Left colon (tissue), 2 donors: Measurements from ENCODE around the gene ZNF521. TPM values are rescaled to one million over a fixed set of nuclear protein-coding genes. Genes with fewer than 3 reads are reported as not detected.

Experiments used
- ATAC-seq: fragments of 200-7000 bp; cut with Tn5 transposase; one replicate; pipeline ENCODE4 v1.9.1; 2020; ENCODE audit warnings: mild to moderate bottlenecking, moderate library complexity
- DNase-seq, 2 donors: peaks; one replicate each; pipeline ENCODE4 v3.0.0-alpha.2; 2020
- intact Hi-C, 2 donors: fragments of 100-400 bp; cut with DNase I in 1 of 2; cut with micrococcal nuclease in 1 of 2; formaldehyde crosslinking; loops; one replicate each; pipeline versions ENCODE4 v1.11.2 to v1.14.0; 2022; cut with DNase I, micrococcal nuclease
- total RNA-seq, 2 donors: library from RNA; stranded (reverse); fragmentation: NEBNext Ultra II Directional; extraction: Animal tissue kit (Norgen Biotek cat#: 25700); gene quantifications; one replicate each; pipeline ENCODE4 v1.2.1, GENCODE V29; 2021
- donor health status: DM: no; HTN: no; CAD: no.
- donor health status: DM: yes; HTN: yes; CAD: no.

The ZNF521 gene
- total RNA-seq, 2 donors from 2014 or later: 2.6 to 6.9 TPM

DNA sequence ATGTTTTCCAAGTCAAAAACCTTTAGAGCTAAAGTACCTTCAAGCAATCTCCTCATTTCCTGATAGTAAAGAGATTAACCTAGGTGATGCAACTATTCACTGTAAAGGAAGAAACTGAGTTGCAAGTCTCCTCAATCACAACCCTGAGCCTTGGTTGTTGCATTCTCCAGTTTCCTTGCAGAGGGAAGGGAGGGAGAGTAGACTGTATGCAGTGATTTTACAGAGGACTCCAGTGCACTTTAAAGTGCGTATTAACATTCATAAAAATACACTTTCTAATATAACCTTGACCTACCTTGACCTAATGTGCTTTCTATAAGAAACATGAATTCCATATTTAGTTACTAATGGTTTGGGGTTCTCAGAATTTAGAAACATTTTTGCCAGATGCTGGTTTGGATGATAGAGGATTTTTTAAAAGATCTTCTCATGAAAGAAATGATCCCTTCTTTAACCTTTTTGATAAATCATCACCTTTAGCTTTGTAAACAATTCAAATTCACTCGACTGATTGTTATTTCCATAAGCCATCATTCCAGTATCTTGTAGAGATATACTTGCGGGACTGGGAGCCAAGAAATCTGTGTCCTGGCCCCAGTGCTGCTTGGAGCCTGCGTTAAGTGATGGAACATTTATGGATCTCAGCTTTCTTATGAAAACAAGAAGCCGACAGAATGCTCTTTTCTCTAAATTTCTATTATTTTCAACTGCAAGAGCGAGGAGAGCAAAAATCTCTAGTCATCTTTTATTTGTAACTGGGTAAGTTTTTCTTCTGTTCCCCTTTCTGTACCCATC is 228.3 kb downstream of the ZNF521 start:
- ATAC-seq (no peak), DNase-seq (no peak)
- intact Hi-C loops: no loop called here

DNA sequence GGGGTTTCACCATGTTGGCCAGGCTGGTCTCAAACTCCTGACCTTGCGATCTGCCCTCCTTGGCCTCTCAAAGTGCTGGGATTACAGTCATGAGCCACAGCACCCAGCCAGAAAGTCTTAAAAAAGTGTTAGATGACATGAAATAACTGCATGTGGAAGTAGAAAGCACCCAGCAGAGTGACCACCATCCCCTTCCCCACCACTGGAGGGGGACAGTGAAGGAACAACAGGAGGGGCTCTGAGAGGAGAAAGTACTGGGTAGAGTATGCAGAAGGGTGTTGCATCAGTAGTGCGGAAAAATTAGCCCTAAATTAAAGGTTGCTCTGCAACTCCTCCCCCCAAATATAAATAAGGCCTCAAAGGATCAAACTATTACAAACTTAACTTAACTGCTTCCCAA is 230.5 kb downstream of the ZNF521 start:
- DNase-seq (no peak), ATAC-seq (no peak)
- intact Hi-C loops: no loop called here

DNA sequence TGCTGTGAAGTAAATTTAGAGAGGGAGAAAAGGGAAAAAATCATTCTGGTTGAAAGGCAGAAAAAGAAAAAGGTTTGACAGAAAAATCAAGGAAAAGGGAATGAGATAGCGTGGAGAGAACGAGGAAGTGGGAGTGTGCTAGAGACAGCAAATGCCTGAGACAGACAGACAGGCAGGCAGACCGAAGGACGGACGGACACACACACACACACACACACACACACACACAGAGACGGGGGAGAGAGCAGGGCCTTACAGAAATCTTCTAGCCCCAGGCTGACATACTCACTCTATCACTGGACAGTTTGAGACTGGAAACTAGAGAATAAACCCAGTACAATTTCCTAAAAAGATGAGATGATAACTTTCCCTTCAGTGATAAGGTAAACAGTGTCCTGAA is 238.4 kb downstream of the ZNF521 start:
- ATAC-seq (no peak), DNase-seq (no peak)
- intact Hi-C loops: no loop called here

DNA sequence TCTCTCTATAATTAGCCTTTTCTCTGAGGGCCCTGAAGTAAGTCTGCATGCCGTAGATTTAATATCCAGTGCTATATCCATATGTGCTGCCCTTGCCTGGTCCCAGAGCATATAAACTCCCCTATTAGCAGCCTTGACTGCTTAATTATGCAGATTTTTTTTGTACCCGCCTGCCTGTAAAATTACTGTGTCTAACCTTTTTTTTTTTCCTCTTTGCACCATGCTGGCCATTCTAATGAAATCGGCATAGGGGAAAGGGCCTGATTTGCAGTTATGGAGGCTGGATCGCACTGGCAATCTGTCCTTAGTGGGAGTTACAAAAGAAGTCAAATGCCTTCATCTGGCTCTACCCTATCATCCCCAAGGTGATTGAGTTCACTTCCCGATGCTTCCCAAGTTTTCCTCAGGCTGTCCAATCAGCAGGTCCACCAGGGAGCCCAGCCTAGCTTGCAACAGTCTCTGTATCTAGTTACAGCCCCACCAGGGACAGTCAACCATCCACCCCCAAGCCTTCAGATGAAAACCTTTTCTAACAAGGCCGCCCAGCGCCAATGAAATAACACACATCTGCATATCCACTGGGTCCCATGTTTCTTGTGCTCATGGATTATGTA is 239.0 kb downstream of the ZNF521 start:
- DNase-seq (no peak), ATAC-seq (no peak)
- intact Hi-C loops: no loop called here

DNA sequence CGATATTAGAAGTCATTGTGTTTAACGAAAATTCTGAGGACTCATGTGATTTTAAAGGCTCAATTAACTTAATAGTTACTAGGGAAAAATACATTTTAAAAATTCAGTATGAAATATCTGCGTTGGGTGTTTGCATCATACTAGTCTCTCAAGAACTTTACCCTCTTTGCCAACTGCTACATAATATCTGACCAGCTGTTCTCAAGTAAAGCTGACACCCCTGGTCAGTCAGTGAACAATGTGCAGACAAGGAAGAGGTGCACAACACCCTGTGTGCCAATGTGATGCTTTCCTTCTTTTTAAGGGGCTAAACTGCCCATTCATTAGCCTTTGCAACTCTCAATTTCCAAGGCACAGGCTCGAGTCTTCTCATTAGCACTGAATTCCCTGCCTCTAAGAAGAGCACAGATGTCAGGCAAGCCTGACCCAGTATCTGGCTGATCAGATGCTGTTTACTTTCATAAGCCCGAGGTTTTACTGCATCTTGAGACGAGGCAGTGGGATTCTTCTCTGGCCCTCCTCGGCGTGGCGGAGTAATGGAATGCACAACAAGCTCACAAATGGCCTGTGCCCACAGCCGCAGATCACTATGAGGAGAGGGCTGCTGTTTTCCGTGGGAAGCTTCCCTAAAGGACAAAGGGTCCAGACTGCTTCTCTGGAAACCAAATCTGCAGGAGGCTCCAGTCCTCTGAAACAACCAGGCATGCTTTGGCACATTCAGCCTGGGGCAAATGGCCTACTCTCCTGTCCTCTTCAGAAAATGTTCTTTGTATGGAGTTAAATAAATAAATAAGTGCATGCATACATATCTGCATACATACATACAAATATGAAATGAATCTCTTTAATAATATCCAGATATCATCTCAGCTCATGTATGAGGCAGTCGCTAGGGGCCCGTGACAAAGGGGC is 240.3 kb downstream of the ZNF521 start:
- no peak for ATAC-seq
- DNase-seq: no peak
- intact Hi-C loops: no loop called here

DNA sequence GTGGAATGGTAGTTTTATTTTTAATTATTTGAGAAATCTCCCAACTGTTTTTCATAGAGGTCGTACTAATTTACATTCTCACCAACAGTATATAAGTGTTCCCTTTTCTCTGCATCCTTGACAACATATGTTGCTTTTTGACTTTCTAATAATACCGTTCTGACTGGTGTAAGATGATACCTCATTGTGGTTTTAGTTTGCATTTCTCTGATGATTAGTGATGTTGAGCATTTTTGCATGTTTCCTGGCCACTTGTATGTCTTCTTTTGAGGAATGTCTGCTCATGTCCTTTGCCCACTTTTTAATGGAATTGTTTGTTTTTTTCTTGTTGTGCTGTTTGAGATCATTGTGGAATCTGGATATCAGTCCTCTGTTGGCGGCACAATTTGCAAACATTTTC is 242.5 kb downstream of the ZNF521 start:
- intact Hi-C loops: no loop called here
- ATAC-seq: no peak

DNA sequence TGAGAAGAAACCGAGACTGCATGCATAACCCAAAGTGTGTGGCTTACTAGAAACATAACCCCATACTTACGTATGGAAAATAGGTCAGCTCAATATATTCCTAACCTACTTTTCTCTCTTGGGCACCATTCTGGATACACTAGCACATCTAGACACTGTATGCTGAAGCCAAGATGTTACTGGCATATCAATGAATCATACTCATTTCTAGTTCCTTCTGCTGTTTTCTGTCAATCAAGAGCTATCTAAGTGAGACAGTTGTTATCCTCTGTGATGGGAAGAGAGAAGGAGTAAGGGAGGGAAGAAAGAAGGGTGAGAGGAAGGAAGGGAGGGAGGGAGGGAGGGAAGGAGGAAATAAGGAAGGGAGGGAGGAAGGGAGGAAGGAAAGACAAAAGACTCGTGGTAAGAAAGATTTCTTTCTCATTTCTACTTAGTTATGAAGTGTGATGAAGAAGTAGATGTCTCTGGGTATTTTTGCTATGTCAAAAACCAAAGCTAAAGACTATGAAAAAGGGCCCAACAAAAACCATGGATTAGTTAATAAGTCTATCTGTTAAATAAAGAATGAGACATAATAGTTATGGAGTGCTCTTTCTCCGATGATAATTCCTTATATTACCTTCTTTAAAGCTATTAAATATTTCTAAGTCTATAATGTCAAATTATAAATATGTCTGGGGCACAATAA is 248.4 kb downstream of the ZNF521 start:
- intact Hi-C loops: no loop called here
- DNase-seq: no peak

More for the DNA sequence above, 242.5 kb downstream of the ZNF521 start:
- no peak for DNase-seq

DNA sequence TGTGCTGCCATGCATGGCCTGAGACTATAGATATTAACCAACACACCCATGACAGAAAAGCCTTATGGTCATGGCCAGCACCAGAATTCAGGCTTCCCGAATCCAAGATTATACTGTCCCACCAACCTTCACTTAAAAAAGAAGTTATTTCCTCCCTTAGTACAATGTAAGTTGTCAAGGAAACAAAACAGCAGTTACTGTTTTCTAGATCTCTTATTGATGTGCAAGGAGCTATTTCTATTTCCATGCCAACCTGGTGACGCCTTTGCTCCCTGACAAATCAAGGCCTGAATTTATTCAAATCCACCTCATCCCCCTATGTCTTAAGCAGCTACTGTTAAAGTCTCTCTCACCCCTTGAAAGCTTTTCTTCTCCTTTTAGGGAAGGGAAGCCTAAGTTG is 249.3 kb downstream of the ZNF521 start:
- no peak for ATAC-seq
- intact Hi-C loops: no loop called here

More for the DNA sequence above, 248.4 kb downstream of the ZNF521 start:
- no peak for ATAC-seq

DNA sequence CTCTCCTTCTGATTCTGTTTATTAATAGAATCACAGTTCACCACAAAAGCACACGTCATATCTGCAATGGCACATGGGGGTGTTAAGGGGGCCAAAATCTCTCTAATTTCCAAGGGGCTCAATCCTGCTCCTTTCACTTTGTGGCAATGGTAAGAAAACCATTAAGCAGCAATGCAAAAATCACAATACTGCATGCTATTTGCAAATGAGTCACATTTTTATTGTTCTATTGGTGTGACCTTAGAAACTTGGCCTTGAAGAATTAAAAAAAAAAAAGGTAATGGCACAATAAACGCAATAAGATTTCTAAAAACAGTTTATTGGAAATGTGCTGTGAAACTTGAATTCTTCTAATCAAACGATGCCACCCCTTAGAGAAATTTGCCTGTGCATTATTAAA is 251.5 kb downstream of the ZNF521 start:
- intact Hi-C loops: no loop called here
- DNase-seq (no peak), ATAC-seq (no peak)

More for the DNA sequence above, 249.3 kb downstream of the ZNF521 start:
- DNase-seq: no peak

DNA sequence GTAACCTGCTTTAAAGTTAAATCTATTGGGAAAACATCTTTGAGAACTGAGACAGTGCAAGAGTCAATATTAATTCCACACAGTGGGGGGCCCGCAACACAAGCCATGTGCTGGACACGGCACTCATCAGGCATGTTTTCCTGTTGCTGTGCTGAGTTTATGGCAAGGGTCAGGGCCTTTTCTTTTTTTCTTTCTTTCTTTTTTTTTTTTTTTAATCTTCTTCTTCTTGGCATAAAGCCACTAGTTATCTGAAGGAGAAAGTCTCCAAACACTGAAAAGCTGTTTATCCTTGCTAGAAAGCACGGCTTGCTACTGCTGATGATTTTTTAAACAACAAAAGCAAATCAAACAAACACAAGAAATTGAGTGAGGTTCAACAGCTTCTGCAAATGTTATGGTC is 252.1 kb downstream of the ZNF521 start:
- no peak for DNase-seq

DNA sequence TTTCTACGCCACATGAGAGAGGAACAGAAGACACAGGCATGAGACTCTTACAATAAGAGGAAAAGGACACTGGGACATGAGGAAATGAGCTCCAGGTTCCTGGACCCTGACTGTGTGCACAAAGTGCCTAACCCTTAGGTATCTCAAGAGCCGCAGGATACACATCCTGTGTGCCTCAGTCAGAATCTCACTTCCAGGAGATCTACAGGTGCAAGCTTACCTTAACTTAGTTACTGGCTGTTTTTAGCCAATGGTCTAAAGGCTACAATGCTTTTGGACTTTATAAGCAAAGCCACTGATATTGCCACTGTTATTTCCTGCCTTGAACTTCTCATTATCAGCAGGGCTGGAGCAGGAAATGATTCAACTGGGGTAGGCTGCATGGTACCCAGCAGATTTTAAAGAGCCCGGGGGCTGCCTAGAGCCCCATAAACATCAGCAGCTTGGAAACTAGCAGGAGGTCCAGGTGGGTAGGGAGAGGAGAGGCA is 254.4 kb downstream of the ZNF521 start:
- ATAC-seq (no peak), DNase-seq (no peak)
- intact Hi-C loops: no loop called here

More for the DNA sequence above, 252.1 kb downstream of the ZNF521 start:
- ATAC-seq: no peak
- intact Hi-C loops: no loop called here

DNA sequence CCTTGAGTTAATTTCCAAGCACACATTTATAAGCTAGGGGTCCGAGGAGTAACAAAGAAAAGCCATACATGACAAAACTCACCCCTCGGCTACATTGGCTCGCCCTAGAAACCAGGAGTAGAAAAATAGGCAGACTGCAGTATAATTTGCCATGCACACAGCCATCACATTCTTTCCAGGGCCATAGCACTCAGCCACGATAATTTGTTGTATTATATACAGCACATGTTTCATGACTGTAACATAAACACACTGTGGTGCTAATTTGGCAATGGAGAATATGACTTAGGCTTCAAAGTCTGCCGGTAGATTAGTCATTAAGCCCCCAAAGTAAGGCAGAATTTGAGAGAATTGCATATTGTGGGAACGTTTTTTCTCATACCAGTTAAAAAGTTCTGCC is 254.9 kb downstream of the ZNF521 start:
- DNase-seq (no peak), ATAC-seq (no peak)
- intact Hi-C loops: no loop called here

DNA sequence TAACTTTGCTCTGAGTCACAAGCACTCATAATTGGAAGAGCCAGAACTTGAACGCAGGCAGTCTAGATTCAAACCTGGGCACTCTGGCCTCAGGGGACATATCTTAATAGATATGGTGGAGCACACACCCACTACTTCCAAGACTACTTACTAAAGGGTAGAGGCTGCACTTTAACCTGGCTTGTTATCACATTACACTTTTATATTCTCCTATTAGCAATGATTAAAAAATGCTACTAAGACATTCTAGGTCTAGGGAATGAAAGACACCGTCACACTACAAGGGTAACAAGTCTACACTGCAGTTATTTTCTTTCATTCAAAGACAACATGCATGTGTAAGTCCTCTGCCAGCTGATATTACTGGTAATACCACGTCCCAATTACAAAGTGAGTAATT is 258.8 kb downstream of the ZNF521 start:
- ATAC-seq (no peak), DNase-seq (no peak)
- intact Hi-C loops: no loop called here

DNA sequence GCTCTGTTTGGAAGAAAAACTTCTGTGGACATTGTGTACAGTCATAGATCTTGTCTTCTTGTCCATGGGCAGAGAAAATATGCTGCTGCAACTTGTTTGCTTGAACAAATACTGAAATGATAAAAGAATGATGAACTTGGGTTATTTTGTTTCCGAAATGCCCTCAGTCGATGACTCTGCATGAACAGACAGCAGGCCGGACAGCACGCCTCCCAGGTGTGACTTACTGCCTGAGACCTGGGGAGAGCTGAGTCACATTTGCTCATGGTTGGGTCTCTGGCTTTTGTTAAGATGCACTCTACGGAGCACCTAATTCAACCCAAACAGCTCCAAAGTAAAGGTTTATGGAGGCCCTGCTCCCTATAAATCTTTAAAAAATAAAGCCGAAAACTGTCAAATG is 262.5 kb downstream of the ZNF521 start:
- intact Hi-C loops: no loop called here
- DNase-seq: no peak
- no peak for ATAC-seq

DNA sequence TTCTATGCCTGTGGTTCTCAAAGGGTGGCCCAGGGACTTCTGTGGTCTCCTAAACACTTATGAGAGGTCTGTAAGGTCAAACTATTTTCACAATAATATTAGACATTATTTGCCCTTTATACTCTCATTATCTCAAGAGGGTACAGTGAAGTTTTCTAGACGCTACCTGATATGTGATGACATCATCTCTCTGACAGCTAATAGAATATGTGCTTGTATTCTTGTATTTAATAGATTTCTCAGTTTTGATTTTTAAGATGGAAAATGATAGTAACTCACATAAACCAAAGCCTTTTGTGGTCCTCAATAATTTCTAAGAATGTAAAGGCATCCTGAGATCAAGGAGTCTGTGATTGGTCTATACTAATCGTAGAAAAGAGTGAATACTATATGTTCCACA is 265.1 kb downstream of the ZNF521 start:
- DNase-seq: no peak
- intact Hi-C loops: no loop called here
- ATAC-seq: no peak

DNA sequence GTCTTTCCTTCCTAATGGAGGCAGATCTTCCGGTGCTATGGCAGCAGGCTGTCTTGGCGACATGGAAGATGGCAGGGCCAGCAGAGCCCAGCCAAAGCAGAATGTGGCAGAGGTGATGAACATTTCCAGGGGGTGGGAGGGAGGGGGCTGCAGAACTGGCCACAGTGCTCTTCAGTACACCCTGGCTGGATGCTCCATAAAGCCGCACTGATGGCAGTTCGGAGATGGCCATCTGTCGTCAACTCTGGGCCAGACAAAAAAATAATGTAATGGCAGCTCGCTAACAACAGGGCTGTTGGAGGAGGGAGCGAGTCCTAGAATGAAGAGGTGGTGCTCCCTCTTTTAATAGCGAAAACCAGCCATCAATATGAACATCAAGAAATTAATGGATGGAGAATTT is 271.0 kb downstream of the ZNF521 start:
- DNase-seq: no peak
- no peak for ATAC-seq
- intact Hi-C loops: no loop called here

DNA sequence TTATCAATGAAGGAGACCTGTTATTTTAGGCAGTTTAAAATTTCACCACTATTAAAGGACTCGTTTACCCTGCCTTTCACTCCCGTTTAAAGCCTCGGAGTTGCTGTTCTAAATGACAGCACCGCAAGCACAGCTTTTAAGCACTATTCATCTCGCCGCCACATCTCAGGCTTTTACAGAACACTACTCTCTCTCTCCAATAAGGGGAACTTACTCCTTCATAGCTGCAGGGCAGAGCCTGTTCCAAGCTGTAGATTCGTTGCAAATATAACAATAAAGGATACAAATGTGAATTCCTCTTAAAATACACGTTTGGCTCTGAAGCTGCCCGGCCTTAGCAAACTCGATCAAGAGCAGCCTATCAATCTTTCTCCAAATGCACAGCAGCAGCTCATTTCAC is 271.8 kb downstream of the ZNF521 start:
- DNase-seq (no peak), ATAC-seq (no peak)
- intact Hi-C loops: no loop called here

DNA sequence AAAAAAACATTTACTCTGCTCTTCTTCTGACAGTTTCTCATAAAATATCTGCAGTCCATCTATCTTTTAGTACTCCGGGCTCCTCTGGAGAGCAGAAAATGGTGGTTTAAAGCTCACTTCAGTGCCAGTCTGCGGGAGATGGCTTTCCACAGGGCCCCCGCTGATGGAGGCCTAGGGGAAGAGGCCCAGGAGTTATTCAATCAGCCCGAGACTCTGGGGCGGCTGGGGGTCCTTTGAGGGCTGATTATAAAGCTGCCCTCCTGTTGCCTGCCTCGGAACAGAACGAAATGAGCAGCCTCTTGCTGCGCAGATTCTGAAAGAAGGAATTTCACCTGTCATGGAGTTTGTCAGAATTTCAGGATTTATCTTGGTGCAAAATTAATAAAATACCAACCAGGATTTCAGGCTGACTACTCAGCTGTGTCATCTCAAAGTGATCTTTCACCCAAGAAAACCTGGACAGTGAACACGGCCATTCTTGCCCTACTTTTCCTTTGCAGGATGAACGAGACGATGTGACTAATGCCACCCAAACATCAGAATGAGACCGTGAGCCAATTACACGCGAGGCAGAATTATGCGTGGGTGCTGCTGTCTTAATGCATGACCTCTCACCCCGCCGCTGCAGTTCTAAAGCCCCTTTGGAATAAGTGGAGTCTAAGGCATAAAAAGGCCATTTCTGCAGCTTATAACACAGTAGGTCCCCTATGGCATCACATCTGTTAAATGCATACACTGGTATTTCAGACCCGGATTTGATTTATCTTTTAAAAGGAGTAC is 273.8 kb downstream of the ZNF521 start:
- ATAC-seq: no peak
- intact Hi-C loops: no loop called here
- no peak for DNase-seq
